GM10248 (cell line): ENCODE data around the gene SOX15.

Experiments
- CTCF ChIA-PET: fragments of 300-600 bp; sonication (Branson Sonifier 250); formaldehyde crosslinking; extraction: SDS; loops from one replicate; lab custom pipeline; 2021; ENCODE audit warnings: antibody characterized with exemption; lab: Yijun Ruan, JAX
- POLR2A ChIA-PET: fragments of 350-650 bp; sonication (Branson Sonifier 250); formaldehyde crosslinking; extraction: SDS; loops from one replicate; lab custom pipeline; 2020; ENCODE audit warnings: antibody characterized with exemption; lab: Yijun Ruan, JAX
- DNase-seq: peaks from one replicate; pipeline ENCODE4 v3.0.0; 2012; ENCODE audit errors: extremely low spot score
- TF ChIP-seq, protein P1 (sequence below): IDR thresholded peaks from 2 replicates; pipeline ENCODE4 v1.5.1; 2012; ENCODE audit warnings: mild to moderate bottlenecking, low read depth; ENCODE audit errors: extremely low read depth, missing control alignments, control extremely low read depth

SOX15 gene

DNA sequence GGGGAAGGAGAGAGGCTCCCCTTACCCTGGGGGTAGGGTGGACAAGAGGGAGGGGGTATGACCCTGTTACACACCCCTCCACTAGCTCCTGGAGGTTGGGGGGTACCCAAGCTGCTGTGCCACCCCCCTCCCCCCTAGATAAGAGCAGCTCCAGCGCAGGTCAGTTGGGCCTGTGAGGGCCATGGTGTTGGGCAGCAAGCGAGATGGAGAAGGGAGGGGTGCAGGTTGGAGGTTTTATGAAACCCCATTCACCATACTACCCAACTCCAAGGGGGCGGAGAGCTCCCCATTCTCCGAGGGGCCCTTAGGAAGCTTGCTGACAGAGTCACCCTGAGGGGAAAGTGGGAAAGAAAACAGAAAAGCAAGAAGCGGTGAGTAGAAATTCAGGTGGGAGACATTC is 1.7 kb upstream of the SOX15 start:
- TF ChIP-seq, protein P1, sequence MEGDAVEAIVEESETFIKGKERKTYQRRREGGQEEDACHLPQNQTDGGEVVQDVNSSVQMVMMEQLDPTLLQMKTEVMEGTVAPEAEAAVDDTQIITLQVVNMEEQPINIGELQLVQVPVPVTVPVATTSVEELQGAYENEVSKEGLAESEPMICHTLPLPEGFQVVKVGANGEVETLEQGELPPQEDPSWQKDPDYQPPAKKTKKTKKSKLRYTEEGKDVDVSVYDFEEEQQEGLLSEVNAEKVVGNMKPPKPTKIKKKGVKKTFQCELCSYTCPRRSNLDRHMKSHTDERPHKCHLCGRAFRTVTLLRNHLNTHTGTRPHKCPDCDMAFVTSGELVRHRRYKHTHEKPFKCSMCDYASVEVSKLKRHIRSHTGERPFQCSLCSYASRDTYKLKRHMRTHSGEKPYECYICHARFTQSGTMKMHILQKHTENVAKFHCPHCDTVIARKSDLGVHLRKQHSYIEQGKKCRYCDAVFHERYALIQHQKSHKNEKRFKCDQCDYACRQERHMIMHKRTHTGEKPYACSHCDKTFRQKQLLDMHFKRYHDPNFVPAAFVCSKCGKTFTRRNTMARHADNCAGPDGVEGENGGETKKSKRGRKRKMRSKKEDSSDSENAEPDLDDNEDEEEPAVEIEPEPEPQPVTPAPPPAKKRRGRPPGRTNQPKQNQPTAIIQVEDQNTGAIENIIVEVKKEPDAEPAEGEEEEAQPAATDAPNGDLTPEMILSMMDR: no peak
- ChIA-PET POLR2A (interaction anchor here (0.6 kb wide), 1 partner anchor 12 kb away, joined by 3 read pairs; the partner anchor contains the start of gene CD68), CTCF (no interaction called here)
- DNase-seq: no peak

DNA sequence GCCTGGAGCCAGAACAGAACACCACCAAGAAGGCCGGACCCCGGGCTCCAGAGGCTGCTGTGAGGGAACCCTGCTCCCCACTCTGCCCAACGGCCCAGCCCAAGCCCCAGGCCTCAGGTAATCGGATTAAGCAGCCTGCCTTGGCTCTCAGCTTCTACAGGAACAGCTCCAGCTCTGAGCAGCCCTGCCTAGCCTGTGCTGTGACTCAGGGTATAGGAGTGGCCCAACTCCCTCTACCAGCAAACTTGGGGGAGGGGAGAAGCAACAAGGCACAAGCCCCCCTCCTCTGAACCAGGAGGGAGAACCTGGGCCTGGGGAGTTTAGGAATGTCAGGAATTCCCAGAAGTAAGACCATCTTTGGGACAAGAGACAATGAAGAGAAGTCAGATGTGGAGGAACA is 849 bp upstream of the SOX15 start:
- CTCF ChIA-PET: interaction anchor here (1.2 to 2.6 kb wide), 3 partner anchors 11 to 235 kb away, joined by 3 to 16 read pairs (median 14); partner anchors contain the start of gene TMEM95

DNA sequence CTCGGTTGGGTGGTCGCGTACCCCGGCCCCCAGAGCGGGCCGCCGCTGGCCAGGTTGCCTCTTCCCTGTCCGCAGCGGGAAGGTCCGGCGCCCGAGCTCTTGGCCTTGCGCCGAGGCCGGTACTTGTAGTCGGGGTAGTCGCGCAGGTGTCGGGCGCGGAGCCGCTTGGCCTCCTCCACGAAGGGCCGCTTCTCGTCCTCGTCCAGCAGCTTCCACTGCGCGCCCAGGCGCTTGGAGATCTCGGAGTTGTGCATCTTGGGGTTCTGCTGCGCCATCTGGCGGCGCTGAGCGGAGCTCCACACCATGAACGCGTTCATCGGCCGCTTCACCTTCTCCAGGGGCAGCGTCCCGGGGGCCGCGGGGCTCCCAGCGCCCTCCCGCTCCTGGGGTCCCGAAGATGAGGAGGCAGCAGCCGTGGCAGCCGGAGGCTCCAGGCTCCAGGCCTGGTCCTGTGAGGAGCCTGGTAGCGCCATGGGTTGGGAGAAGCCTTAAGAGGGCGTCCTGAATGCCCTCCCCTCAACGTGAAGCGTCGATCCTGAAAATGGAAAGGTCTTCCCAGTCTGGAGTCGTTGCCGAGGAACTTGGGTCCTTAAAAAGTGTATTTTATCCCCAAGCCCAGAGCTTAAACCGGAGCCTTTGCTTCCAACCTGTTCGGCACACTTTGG is 558 bp downstream of the SOX15 start:
- peak; percentile 85 for DNase-seq
- ChIA-PET POLR2A (interaction anchor here (1.1 to 1.2 kb wide), 3 partner anchors 13 to 98 kb away, joined by 4 to 5 read pairs (median 4); partner anchors contain the start of genes SAT2 and TP53), CTCF (interaction anchor here (0.5 to 2.6 kb wide), 26 partner anchors 10 to 293 kb away, joined by 3 to 17 read pairs (median 4); partner anchors contain the start of genes ACAP1, CD68, FXR2 and SAT2)
- TF ChIP-seq, protein P1: peak; percentile 80

More for the DNA sequence above, 849 bp upstream of the SOX15 start:
- POLR2A ChIA-PET: no interaction called here
- DNase-seq: no peak
- TF ChIP-seq, protein P1: no peak

DNA sequence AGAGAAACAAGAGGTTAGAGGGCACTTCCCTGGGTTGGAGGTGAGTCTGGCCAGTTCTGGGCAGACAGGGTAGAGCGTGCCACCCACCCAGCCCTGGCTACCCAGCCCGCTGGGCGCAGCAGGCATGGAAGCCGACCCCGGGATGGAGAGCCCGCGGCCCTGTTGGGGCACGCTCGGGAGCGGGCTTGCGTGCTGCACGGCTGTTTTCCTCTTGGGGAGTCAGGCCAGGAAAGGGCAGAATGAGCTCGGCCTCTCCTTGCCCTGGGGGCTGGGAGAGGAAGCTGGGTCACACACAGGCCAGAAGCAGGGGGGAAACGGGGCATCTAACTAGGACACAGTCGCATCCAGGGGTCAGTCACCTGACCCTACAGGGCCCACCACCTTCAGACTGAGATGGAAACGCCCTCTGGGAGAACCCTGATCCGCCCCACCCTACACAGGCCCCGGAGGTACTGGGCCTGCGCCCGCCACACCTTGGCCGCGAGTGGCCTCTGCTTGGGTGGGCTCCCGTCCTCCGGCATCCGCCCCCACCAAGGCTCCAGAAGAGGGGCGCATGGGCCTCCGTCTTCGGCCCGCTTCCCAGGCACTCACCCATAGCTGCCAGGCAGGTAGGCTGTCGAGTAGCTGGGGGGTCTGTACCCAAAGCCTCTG is 1.2 kb downstream of the SOX15 start:
- TF ChIP-seq, protein P1: no peak
- POLR2A ChIA-PET: interaction anchor here (1.1 to 1.2 kb wide), 3 partner anchors 13 to 99 kb away, joined by 4 to 5 read pairs (median 4); partner anchors contain the start of genes SAT2 and TP53
- DNase-seq: no peak
- CTCF ChIA-PET: interaction anchor here (0.5 to 2.6 kb wide), 25 partner anchors 9 to 292 kb away, joined by 3 to 17 read pairs (median 4); partner anchors contain the start of genes ACAP1, CD68, FXR2 and TMEM256

DNA sequence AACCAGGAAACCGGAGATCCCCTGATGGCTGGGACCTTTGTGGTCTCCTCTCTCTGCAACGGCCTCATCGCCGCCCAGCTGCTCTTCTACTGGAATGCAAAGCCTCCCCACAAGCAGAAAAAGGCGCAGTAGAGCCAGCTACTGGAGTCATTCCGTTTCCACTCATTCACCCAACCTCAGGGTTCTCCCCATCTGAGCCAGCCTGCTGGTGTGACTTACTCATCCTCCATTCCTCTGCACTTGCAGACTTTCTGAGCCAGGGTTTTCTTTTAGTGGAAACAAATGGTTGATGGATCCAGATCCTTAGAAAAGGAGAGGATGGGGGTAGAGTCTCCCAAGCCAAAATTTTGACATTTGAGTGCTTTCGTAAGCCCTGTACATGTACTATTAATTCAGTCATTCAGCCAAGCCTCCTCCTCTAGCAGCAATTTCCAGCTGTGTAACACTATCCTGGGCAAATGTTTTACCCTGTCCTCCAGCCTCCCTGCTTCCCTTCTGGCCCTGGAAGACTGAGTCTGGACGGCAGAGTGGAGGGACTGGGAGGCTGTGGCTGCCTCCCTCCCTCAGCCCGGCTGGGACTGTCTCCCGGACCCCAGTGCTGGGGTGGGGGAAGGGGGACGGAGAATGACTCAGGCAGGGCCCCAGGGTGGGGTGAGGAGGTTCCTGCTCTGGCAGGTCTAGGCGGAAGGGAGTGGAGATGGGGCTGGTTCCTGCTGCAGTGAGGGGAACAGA is 2.3 kb downstream of the SOX15 start:
- POLR2A ChIA-PET: no interaction called here
- TF ChIP-seq, protein P1: no peak
- DNase-seq: no peak
- CTCF ChIA-PET: interaction anchor here (0.7 to 2.2 kb wide), 3 partner anchors 27 to 72 kb away, joined by 3 to 11 read pairs (median 3); no protein-coding TSS in a partner anchor
